Testis (tissue), 2 donors: Measurements from ENCODE around the gene NCF2.

Source experiments
- POLR2A ChIP-seq: fragments of 450-650 bp; IDR thresholded peaks from one replicate; pipeline ENCODE4 v1.6.1; 2017; ENCODE audit warnings: antibody characterized with exemption, mild to moderate bottlenecking, moderate library complexity
- TF ChIP-seq, protein P1 (sequence below), 3 experiments: fragments of 450-650 bp in 2 of 3; fragments of 200-600 bp in 1 of 3; sonication (generic) in 1 of 3; IDR thresholded peaks; one replicate each; pipeline ENCODE4 v1.5.1; 2016 to 2019; ENCODE audit warnings: antibody characterized with exemption in 3 of 3, mild to moderate bottlenecking in 2 of 3, moderate library complexity in 1 of 3

DNA sequence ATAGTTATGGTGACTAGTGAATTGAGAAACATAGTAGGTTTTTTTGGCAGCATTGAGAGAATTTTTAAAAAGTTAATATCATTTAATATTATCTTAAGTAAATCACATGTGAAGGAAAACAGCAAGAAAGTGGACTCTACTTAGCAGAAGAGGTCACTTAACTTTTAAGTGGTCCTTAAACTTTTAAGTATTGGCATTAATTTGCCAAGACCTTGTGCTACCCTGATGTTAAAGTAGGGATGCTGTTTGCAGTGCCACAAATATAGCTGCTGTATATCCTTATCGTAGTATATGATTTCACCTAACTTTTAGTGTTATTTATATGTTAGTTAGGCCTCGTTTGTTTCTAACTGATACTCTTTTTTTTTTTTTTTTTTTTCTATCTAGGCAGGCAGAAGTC, 77.8 kb downstream of the NCF2 start:
- no peak for TF ChIP-seq POLR2A
- TF ChIP-seq, protein P1, sequence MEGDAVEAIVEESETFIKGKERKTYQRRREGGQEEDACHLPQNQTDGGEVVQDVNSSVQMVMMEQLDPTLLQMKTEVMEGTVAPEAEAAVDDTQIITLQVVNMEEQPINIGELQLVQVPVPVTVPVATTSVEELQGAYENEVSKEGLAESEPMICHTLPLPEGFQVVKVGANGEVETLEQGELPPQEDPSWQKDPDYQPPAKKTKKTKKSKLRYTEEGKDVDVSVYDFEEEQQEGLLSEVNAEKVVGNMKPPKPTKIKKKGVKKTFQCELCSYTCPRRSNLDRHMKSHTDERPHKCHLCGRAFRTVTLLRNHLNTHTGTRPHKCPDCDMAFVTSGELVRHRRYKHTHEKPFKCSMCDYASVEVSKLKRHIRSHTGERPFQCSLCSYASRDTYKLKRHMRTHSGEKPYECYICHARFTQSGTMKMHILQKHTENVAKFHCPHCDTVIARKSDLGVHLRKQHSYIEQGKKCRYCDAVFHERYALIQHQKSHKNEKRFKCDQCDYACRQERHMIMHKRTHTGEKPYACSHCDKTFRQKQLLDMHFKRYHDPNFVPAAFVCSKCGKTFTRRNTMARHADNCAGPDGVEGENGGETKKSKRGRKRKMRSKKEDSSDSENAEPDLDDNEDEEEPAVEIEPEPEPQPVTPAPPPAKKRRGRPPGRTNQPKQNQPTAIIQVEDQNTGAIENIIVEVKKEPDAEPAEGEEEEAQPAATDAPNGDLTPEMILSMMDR (IDR thresholded peaks at IDR 0.05) = no peak
